GM12878 (cell line): ENCODE data around the gene SP8. TPM values are rescaled to one million over a fixed set of nuclear protein-coding genes. Genes with fewer than 3 reads are reported as not detected.

ENCODE experiments used
- ATAC-seq: fragments of 200-7000 bp; cut with Tn5 transposase; 3 replicates; pipeline ENCODE4 v1.9.1; 2020; ENCODE audit warnings: mild to moderate bottlenecking, moderate library complexity
- BruUV-seq: library from RNA; stranded (reverse); fragments of 400-500 nt; replicated peaks from 2 replicates; lab custom pipeline; 2021; lab: Mats Ljungman, UMichigan
- CTCF ChIA-PET: fragments of 300-600 bp; sonication (Branson Sonifier 250); formaldehyde crosslinking; extraction: SDS; loops from one replicate; lab custom pipeline; 2021; ENCODE audit warnings: inconsistent platforms; lab: Yijun Ruan, JAX
- POLR2A ChIA-PET: fragments of 350-600 bp; formaldehyde crosslinking; extraction: SDS; loops from one replicate; lab custom pipeline; 2021; ENCODE audit warnings: inconsistent platforms; lab: Charles Lee
- RAD21 ChIA-PET: fragments of 300-600 bp; sonication (Branson Sonifier 250); formaldehyde crosslinking; loops from one replicate; lab custom pipeline; 2023; ENCODE audit warnings: antibody characterized with exemption; ENCODE audit not compliant: unreplicated experiment; lab: Charles Lee
- SMC1A ChIA-PET: fragments of 300-600 bp; sonication (Branson Sonifier 250); formaldehyde crosslinking; loops from one replicate; lab custom pipeline; 2023; ENCODE audit not compliant: unreplicated experiment, uncharacterized antibody; lab: Charles Lee
- DNase-seq: peaks from one replicate; pipeline ENCODE4 v3.0.0-alpha.2; 2011; ENCODE audit warnings: low read depth, low spot score
- FAIRE-seq: peaks from 3 replicates; lab custom pipeline; 2011; peaks lifted over from hg19 to GRCh38; lab: Jason Lieb, UNC
- H2AFZ ChIP-seq: 2 replicates; pipeline ENCODE4 v1.6.0; 2011; ENCODE audit warnings: low read depth, low read length, control low read depth; ENCODE audit not compliant: control insufficient read depth
- H3K27ac ChIP-seq: 2 replicates; pipeline ENCODE4 v1.5.1; 2011; ENCODE audit warnings: control low read depth; ENCODE audit not compliant: control insufficient read depth, insufficient read depth
- H3K27me3 ChIP-seq, 2 experiments: replicated peaks in 1 of 2; 2 replicates each; pipeline versions ENCODE4 v1.6.0 to v1.6.1; 2011; ENCODE audit warnings: low read length in 1 of 2; ENCODE audit not compliant: control insufficient read depth in 2 of 2, insufficient read depth in 2 of 2
- H3K36me3 ChIP-seq, 2 experiments: 2 replicates each; pipeline ENCODE4 v1.5.1; 2011; ENCODE audit warnings: low read length in 1 of 2; ENCODE audit not compliant: control insufficient read depth in 2 of 2, insufficient read depth in 2 of 2
- H3K4me1 ChIP-seq: 2 replicates; pipeline ENCODE4 v1.6.1; 2011; ENCODE audit warnings: mild to moderate bottlenecking, low read length, moderate library complexity, mixed read lengths; ENCODE audit not compliant: control insufficient read depth, insufficient read depth
- H3K4me2 ChIP-seq: 2 replicates; pipeline ENCODE4 v1.6.0; 2011; ENCODE audit warnings: control low read depth; ENCODE audit not compliant: control insufficient read depth, insufficient read depth
- H3K4me3 ChIP-seq: fragments of 200-600 bp; sonication (generic); 2 replicates; pipeline ENCODE4 v1.5.1; 2016
- H3K79me2 ChIP-seq: 2 replicates; pipeline ENCODE4 v1.6.0; 2011; ENCODE audit warnings: low read length; ENCODE audit not compliant: control insufficient read depth, insufficient read depth
- H3K9ac ChIP-seq: 2 replicates; pipeline ENCODE4 v1.8.0; 2011; ENCODE audit warnings: low read length, control low read depth, mixed read lengths; ENCODE audit not compliant: control insufficient read depth, insufficient read depth
- H3K9me3 ChIP-seq: replicated peaks from 3 replicates; pipeline ENCODE4 v1.5.1; 2011; ENCODE audit warnings: mild to moderate bottlenecking, low read length; ENCODE audit not compliant: control insufficient read depth, insufficient read depth
- H4K20me1 ChIP-seq: 2 replicates; pipeline ENCODE4 v1.6.0; 2011; ENCODE audit not compliant: control insufficient read depth, insufficient read depth
- ATF7 ChIP-seq: fragments of 450-650 bp; IDR thresholded peaks from 2 replicates; pipeline ENCODE4 v1.6.1; 2016; ENCODE audit warnings: low read depth, mild to moderate bottlenecking
- CHD1 ChIP-seq: IDR thresholded peaks from 2 replicates; pipeline ENCODE4 v1.6.1; 2012; ENCODE audit warnings: low read depth, low read length, improper control_type of control experiment
- DPF2 ChIP-seq: fragments of 450-650 bp; IDR thresholded peaks from 2 replicates; pipeline ENCODE4 v1.6.1; 2017; ENCODE audit warnings: mild to moderate bottlenecking
- E2F4 ChIP-seq: IDR thresholded peaks from 2 replicates; pipeline ENCODE4 v1.6.1; 2012; ENCODE audit warnings: low read depth, low read length, improper control_type of control experiment
- HDGF ChIP-seq: fragments of 450-650 bp; IDR thresholded peaks from 2 replicates; pipeline ENCODE4 v1.6.1; 2016; ENCODE audit warnings: antibody characterized with exemption
- KLF5 ChIP-seq: fragments of 450-650 bp; IDR thresholded peaks from 2 replicates; pipeline ENCODE4 v1.6.1; 2014; ENCODE audit warnings: mild to moderate bottlenecking; ENCODE audit not compliant: partially characterized antibody
- MXI1 ChIP-seq: fragments of 150-350 bp; IDR thresholded peaks from 2 replicates; pipeline ENCODE4 v1.6.1; 2011; ENCODE audit warnings: low read depth, mild to moderate bottlenecking, inconsistent platforms, low read length, improper control_type of control experiment
- NR2C2 ChIP-seq: IDR thresholded peaks from 2 replicates; pipeline ENCODE4 v1.6.1; 2011; ENCODE audit warnings: borderline replicate concordance, low read depth; ENCODE audit not compliant: control insufficient read depth, insufficient read length
- PAX5 ChIP-seq: IDR thresholded peaks from 2 replicates; pipeline ENCODE4 v1.6.1; 2011; ENCODE audit warnings: low read depth, low read length, borderline replicate concordance
- PAX8 ChIP-seq: fragments of 450-650 bp; IDR thresholded peaks from 2 replicates; pipeline ENCODE4 v1.6.1; 2017; ENCODE audit warnings: mild to moderate bottlenecking, moderate library complexity
- RAD51 ChIP-seq: fragments of 450-650 bp; IDR thresholded peaks from 2 replicates; pipeline ENCODE4 v1.6.1; 2016; ENCODE audit warnings: moderate library complexity, mild to moderate bottlenecking, inconsistent platforms
- RB1 ChIP-seq: fragments of 450-650 bp; formaldehyde crosslinking; IDR thresholded peaks from 2 replicates; pipeline ENCODE4 v1.6.1; 2017; ENCODE audit warnings: mild to moderate bottlenecking, borderline replicate concordance
- ZNF24 ChIP-seq: fragments of 450-650 bp; IDR thresholded peaks from 2 replicates; pipeline ENCODE4 v1.6.1; 2017; ENCODE audit warnings: antibody characterized with exemption, mild to moderate bottlenecking
- WGBS: methylation state at CpG from one replicate; pipeline ENCODE4 v1.1.6; 2016; ENCODE audit warnings: low lambda C conversion rate; ENCODE audit not compliant: insufficient replicate concordance, insufficient coverage; ENCODE audit errors: missing lambda C conversion rate; 5-methylcytosine and 5-hydroxymethylcytosine counted together
- in situ Hi-C: fragments of 300-500 bp; cut with MboI; formaldehyde crosslinking; loops from 9 replicates; pipeline ENCODE4 v1.14.3; 2018; ENCODE audit warnings: mixed read lengths
- intact Hi-C: fragments of 100-400 bp; cut with micrococcal nuclease; formaldehyde crosslinking; loops from one replicate; pipeline ENCODE4 v1.14.2; 2022; ENCODE audit not compliant: unreplicated experiment
- polyA plus RNA-seq, 11 experiments: library from polyadenylated mRNA; depleted of rRNA in 4 of 11; unstranded in 6 of 11; stranded (reverse) in 5 of 11; fragments of >200 nt; fragmentation: Nextera tagmentation in 4 of 11; fragmentation: Illumina TruSeq in 1 of 11; extraction: Ambion mirVana in 4 of 11; extraction: Trizol in 1 of 11; gene quantifications; 1 replicate in 1 of 11; 2 replicates in 10 of 11; pipeline versions ENCODE4 v1.2.1 to v1.2.3, GENCODE V29; 2011 to 2016; ENCODE audit warnings: inconsistent platforms in 2 of 11, missing spikeins in 2 of 11, low read depth in 1 of 11
- total RNA-seq, 4 experiments: library from RNA; depleted of rRNA in 3 of 4; stranded (reverse); fragments of >200 nt in 3 of 4; fragmentation: Illumina TruSeq in 1 of 4; extraction: Trizol in 1 of 4; gene quantifications; 2 replicates each; pipeline versions ENCODE4 v1.2.1 to v1.2.3, GENCODE V29; 2013 to 2021

The SP8 gene
- total and polyA plus RNA-seq, 10 of the 15 experiments (the other 5 are each of a cell fraction or from before 2014, with no cell fraction given): not detected

DNA sequence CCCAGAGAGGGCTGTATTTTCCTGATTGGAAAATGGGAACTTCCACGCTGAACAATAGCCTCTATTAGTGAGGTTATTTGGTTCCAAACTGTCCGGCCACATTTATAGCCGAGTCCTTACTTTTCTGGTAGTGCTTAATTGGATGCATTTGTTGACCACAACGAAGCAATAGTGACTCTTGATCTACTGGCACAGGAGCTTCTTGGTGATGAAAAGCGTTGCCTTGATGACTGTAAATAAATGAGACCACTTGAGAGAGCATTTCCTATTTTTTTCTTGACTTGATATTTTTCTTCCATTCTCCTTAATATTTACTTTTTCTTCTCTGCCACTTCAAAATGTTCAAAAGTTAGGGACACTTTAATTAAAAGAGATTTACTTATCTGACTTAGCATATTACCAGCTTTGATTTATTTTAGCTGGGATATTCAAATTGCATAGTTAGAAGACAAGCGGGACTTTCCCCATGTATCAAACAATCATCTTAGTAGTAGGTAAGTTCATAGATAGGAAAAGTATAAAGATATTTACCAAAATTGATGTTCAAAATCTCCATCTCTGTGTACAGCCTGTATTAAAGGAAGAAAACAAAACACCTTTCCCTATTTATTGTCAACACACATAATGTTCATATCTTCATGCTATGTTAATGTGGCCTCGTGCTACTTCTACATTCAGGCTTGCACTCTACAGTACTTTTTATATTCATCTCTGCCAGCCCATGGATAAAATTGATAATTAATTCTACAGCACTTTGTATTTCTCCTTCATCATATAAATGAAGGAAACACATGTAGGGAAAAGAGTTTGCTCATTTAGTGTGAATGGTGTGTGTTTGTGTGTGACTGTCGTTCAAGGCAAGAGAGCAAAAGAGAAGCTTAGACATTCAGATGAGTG lies 5.1 kb upstream of the SP8 start:
- POLR2A ChIA-PET: no interaction called here
- BruUV-seq: no TSS peak
- FAIRE-seq: no peak
- no peak overlapping the region for H3K9ac ChIP-seq
- TF ChIP-seq PAX8 (no peak), MXI1 (no peak), DPF2 (no peak), ATF7 (no peak)
- CTCF ChIA-PET: no interaction called here
- no peaks in the 10 kb centered on the region for H3K36me3 ChIP-seq
- no peak for ATAC-seq
- WGBS: 13% methylated on average over 8 of the region's 8 CpGs
- SMC1A ChIA-PET: no interaction called here
- RAD21 ChIA-PET: no interaction called here
- H3K27ac ChIP-seq: no peak overlapping the region
- no peak overlapping the region for H2AFZ ChIP-seq
- H4K20me1 ChIP-seq: no peaks in the 10 kb centered on the region
- no peak overlapping the region for H3K4me3 ChIP-seq
- H3K9me3 ChIP-seq: peaks cover 2% of the 10 kb centered on the region; the same call in 2 of the 3 replicates
- no peak for DNase-seq
- peaks cover 6 to 33% of the 10 kb centered on the region in 2 experiments for H3K27me3 ChIP-seq
- H3K79me2 ChIP-seq: no peaks in the 10 kb centered on the region
- intact Hi-C loops (no loop called here), in situ Hi-C loops (no loop called here)
- no peaks in the 10 kb centered on the region for H3K4me1 ChIP-seq
- H3K4me2 ChIP-seq: no peak overlapping the region

GRCh38 chr7:20790375-20790774 lies 3.7 kb upstream of the SP8 start:
- no peak for ATAC-seq
- SMC1A ChIA-PET: interaction anchor here (1.3 to 1.4 kb wide), 2 partner anchors 11 to 19 kb away, joined by 3 to 4 read pairs; no protein-coding TSS in a partner anchor
- WGBS: 5% methylated on average over 5 of the region's 5 CpGs
- CTCF ChIA-PET: no interaction called here
- intact Hi-C loops (no loop called here), in situ Hi-C loops (no loop called here)
- no peaks in the 10 kb centered on the region for H3K36me3 ChIP-seq
- RAD21 ChIA-PET: no interaction called here
- no peak overlapping the region for H3K9ac ChIP-seq
- POLR2A ChIA-PET: interaction anchor here (0.6 kb wide), 1 partner anchor 79 kb away, joined by 7 read pairs; no protein-coding TSS in a partner anchor
- no peak overlapping the region for H2AFZ ChIP-seq
- no peak overlapping the region for H3K27ac ChIP-seq
- H3K27me3 ChIP-seq: peaks cover 9 to 28% of the 10 kb centered on the region in 2 experiments
- H3K79me2 ChIP-seq: no peaks in the 10 kb centered on the region
- DNase-seq: no peak
- H3K9me3 ChIP-seq: peaks cover 4% of the 10 kb centered on the region; the same call in 2 of the 3 replicates
- H3K4me1 ChIP-seq: no peaks in the 10 kb centered on the region
- H3K4me2 ChIP-seq: no peak overlapping the region
- no peaks in the 10 kb centered on the region for H4K20me1 ChIP-seq
- no peak overlapping the region for H3K4me3 ChIP-seq
- BruUV-seq: no TSS peak
- no peak for FAIRE-seq
- no peak for TF ChIP-seq HDGF
- no peak for TF ChIP-seq RAD51
- no peak for TF ChIP-seq CHD1
- no peak for TF ChIP-seq RB1
- no peak for TF ChIP-seq PAX5
- TF ChIP-seq KLF5: no peak
- TF ChIP-seq E2F4: no peak
- TF ChIP-seq NR2C2: no peak
- TF ChIP-seq ZNF24: no peak
